OCI-LY7 (cell line): ENCODE results near the gene GRHL1. TPM values are rescaled to one million over a fixed set of nuclear protein-coding genes. Genes with fewer than 3 reads are reported as not detected.

Source experiments
- BruUV-seq: library from RNA; stranded (reverse); fragments of 400-500 nt; replicated peaks from 2 replicates; lab custom pipeline; 2021; lab: Mats Ljungman, UMichigan
- CTCF ChIA-PET: fragments of 300-600 bp; sonication (Branson Sonifier 250); formaldehyde crosslinking; loops from one replicate; lab custom pipeline; 2022; ENCODE audit warnings: antibody characterized with exemption; ENCODE audit not compliant: unreplicated experiment; lab: Charles Lee
- POLR2A ChIA-PET: fragments of 300-600 bp; sonication (Branson Sonifier 250); formaldehyde crosslinking; loops from one replicate; lab custom pipeline; 2022; ENCODE audit warnings: antibody characterized with exemption; lab: Charles Lee
- DNase-seq: peaks from one replicate; pipeline ENCODE4 v3.0.0-alpha.2; 2015; ENCODE audit warnings: low spot score
- H2AFZ ChIP-seq: fragments of 200-600 bp; sonication (generic), shearing (Covaris generic); 2 replicates; pipeline ENCODE4 v1.6.1; 2014; ENCODE audit warnings: mild to moderate bottlenecking, antibody characterized with exemption, low read length, moderate library complexity
- H3K27ac ChIP-seq: fragments of 200-600 bp; sonication (generic); 2 replicates; pipeline ENCODE4 v1.5.1; 2014; ENCODE audit warnings: mixed run types, low read depth, mild to moderate bottlenecking, moderate library complexity, low read length, inconsistent platforms; ENCODE audit not compliant: poor library complexity, severe bottlenecking
- H3K36me3 ChIP-seq: fragments of 200-600 bp; sonication (generic); 2 replicates; pipeline ENCODE4 v1.6.1; 2014; ENCODE audit warnings: mild to moderate bottlenecking, antibody characterized with exemption, low read length, moderate library complexity, mixed read lengths; ENCODE audit not compliant: insufficient read depth
- H3K4me1 ChIP-seq: fragments of 200-600 bp; sonication (generic); 2 replicates; pipeline ENCODE4 v1.5.1; 2014; ENCODE audit warnings: mild to moderate bottlenecking, low read length; ENCODE audit not compliant: insufficient read depth, poor library complexity, severe bottlenecking
- H3K4me2 ChIP-seq: fragments of 200-600 bp; sonication (generic); 2 replicates; pipeline ENCODE4 v1.6.1; 2014; ENCODE audit warnings: mild to moderate bottlenecking, low read length
- H3K4me3 ChIP-seq: fragments of 200-600 bp; sonication (generic); 2 replicates; pipeline ENCODE4 v1.5.1; 2014; ENCODE audit warnings: mild to moderate bottlenecking, low read depth, low read length; ENCODE audit not compliant: poor library complexity, severe bottlenecking
- H3K79me2 ChIP-seq: fragments of 200-600 bp; sonication (generic); 2 replicates; pipeline ENCODE4 v1.6.1; 2016; ENCODE audit warnings: low read depth, mild to moderate bottlenecking, low read length, moderate library complexity, mixed read lengths; ENCODE audit not compliant: insufficient read depth
- H3K9me2 ChIP-seq: fragments of 200-600 bp; sonication (generic); 2 replicates; pipeline ENCODE4 v1.6.1; 2016; ENCODE audit warnings: mild to moderate bottlenecking, low read length, mixed read lengths; ENCODE audit not compliant: insufficient read depth
- H3K9me3 ChIP-seq: fragments of 200-600 bp; sonication (generic); 2 replicates; pipeline ENCODE4 v1.6.1; 2014; ENCODE audit warnings: mild to moderate bottlenecking, mixed run types, low read length, mixed read lengths
- H4K20me1 ChIP-seq: fragments of 200-600 bp; sonication (generic); 2 replicates; pipeline ENCODE4 v1.6.1; 2014; ENCODE audit warnings: mild to moderate bottlenecking, antibody characterized with exemption, low read length, moderate library complexity, mixed read lengths; ENCODE audit not compliant: insufficient read depth
- EZH2phosphoT487 ChIP-seq: fragments of 200-600 bp; sonication (generic); IDR thresholded peaks from 2 replicates; pipeline ENCODE4 v1.6.1; 2018; ENCODE audit warnings: low read depth, borderline replicate concordance, mild to moderate bottlenecking, mixed run types, antibody characterized with exemption, low read length, moderate library complexity, mixed read lengths
- intact Hi-C: fragments of 100-400 bp; cut with micrococcal nuclease; formaldehyde crosslinking; loops from one replicate; pipeline ENCODE4 v1.10.0; 2022; ENCODE audit not compliant: unreplicated experiment
- total RNA-seq, 2 experiments: library from RNA; depleted of rRNA in 1 of 2; stranded (reverse); fragments of >200 nt in 1 of 2; shearing (Covaris generic) in 1 of 2; gene quantifications; 2 replicates each; pipeline ENCODE4 v1.2.3, GENCODE V29; 2014 to 2022
- TF ChIP-seq, protein P1 (sequence below): fragments of 200-600 bp; sonication (generic); conservative IDR thresholded peaks from 2 replicates; pipeline ENCODE4 v1.5.1; 2014; ENCODE audit warnings: mild to moderate bottlenecking, antibody characterized with exemption, low read length, moderate library complexity, mixed read lengths

Gene GRHL1
- total RNA-seq, 2 experiments from 2014 or later, result 0.19 to 2.5 TPM

DNA sequence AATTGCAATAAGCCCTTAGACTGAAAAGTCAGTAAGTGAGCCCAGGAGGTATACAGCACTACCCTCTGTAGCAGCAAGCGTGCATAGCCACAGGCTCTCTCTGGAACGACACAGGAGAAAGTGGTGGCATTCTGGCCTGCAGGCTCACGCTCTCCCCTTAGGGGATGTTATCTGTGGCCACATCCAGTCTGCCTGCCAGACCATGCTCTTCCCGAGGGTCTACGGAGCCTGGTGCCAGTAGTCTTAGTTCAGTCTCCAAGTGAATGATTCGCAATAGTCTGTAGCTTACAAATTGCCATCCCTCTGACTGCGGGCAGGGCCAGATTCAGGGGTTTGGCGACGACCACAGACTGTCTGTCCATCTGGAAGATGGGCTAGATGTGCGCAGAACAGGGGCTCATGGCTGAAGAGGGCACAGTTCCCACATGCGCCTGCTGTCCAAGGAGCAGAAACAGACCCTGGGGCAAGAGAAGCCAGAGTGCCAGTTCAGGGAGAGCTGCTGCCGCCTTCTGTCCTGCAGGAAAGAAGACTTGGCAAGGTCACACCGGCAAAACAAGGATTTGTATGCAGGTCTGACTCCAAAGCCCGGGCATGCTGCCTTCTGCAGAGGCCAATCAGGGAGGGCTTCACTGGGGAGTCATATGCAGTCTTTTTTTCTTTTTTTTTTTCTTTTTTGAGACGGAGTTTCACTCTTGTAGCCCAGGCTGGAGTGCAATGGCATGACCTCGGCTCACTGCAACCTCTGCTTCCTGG, 88.3 kb downstream of the GRHL1 start:
- H2AFZ ChIP-seq, result no peak overlapping the region
- H3K4me1 ChIP-seq, result peaks cover 8% of the 10 kb centered on the region
- no peak overlapping the region for H3K27ac ChIP-seq
- no peak for TF ChIP-seq EZH2phosphoT487
- TF ChIP-seq, protein P1, sequence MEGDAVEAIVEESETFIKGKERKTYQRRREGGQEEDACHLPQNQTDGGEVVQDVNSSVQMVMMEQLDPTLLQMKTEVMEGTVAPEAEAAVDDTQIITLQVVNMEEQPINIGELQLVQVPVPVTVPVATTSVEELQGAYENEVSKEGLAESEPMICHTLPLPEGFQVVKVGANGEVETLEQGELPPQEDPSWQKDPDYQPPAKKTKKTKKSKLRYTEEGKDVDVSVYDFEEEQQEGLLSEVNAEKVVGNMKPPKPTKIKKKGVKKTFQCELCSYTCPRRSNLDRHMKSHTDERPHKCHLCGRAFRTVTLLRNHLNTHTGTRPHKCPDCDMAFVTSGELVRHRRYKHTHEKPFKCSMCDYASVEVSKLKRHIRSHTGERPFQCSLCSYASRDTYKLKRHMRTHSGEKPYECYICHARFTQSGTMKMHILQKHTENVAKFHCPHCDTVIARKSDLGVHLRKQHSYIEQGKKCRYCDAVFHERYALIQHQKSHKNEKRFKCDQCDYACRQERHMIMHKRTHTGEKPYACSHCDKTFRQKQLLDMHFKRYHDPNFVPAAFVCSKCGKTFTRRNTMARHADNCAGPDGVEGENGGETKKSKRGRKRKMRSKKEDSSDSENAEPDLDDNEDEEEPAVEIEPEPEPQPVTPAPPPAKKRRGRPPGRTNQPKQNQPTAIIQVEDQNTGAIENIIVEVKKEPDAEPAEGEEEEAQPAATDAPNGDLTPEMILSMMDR, result no peak
- H3K36me3 ChIP-seq, result no peaks in the 10 kb centered on the region
- intact Hi-C loops, result loop anchor here (5.0 to 10.0 kb wide), 3 partner anchors 405 to 485 kb away; partner anchors contain the start of genes ADAM17, ODC1 and YWHAQ
- no peak overlapping the region for H3K4me2 ChIP-seq
- no TSS peak for BruUV-seq
- no peaks in the 10 kb centered on the region for H3K79me2 ChIP-seq
- H3K9me3 ChIP-seq, result no peaks in the 10 kb centered on the region
- ChIA-PET POLR2A (no interaction called here), CTCF (no interaction called here)
- no peaks in the 10 kb centered on the region for H3K9me2 ChIP-seq
- no peak overlapping the region for H3K4me3 ChIP-seq
- DNase-seq, result no peak
- H4K20me1 ChIP-seq, result no peaks in the 10 kb centered on the region

DNA sequence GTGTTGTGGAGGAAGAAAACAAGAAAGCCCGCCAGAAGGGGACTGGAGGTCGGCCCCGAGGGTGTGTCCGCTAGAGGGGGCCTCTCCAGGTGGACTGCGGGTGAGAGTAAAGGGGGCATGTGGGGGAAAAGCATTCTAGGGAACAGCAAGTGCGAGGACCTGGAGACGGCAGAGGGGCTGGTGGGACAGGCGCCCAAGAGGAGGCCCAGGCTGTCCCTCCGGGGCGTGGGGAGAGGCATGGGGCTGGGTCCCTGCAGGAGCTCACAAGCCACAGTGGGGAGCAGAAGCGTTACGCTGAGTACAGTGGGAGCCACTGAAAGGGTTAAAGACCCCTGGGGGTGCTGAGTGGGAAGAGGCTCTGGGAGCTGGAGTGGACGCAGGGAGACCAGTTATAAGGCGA, 90.2 kb downstream of the GRHL1 start:
- intact Hi-C loops, result loop anchor here (5.0 to 10.0 kb wide), 3 partner anchors 403 to 487 kb away; partner anchors contain the start of genes ADAM17, ODC1 and YWHAQ
- Histone ChIP-seq H2AFZ (no peak overlapping the region), H3K9me3 (no peaks in the 10 kb centered on the region), H3K79me2 (no peaks in the 10 kb centered on the region; the same call in 1 of the 2 replicates), H3K9me2 (no peaks in the 10 kb centered on the region), H3K4me1 (peaks cover 8% of the 10 kb centered on the region), H4K20me1 (no peaks in the 10 kb centered on the region), H3K4me3 (no peak overlapping the region), H3K4me2 (no peak overlapping the region), H3K36me3 (no peaks in the 10 kb centered on the region), H3K27ac (no peak overlapping the region)
- POLR2A ChIA-PET, result no interaction called here
- CTCF ChIA-PET, result no interaction called here
- DNase-seq, result no peak
- no peak for TF ChIP-seq EZH2phosphoT487
- TF ChIP-seq, protein P1, result no peak
- no TSS peak for BruUV-seq
